Stimulated activated CD8-positive, alpha-beta memory T cell treated with anti-CD3 and anti-CD28 coated beads, Interleukin-4, amount 100 ng/mL, for 24 hours (primary cell): ENCODE results near the gene RFPL1.

Experiments used
- DNase-seq: peaks from one replicate; pipeline ENCODE4 v3.0.0-alpha.2; 2020; ENCODE audit warnings: low read depth

The RFPL1 gene

GRCh38 chr22:29443452-29443851 is 5.1 kb downstream of the RFPL1 start:
- DNase-seq, result no peak

- DNase-seq, result no peak
These were observed 5.7 kb downstream of the RFPL1 start for GRCh38 chr22:29443861-29444792.

- DNase-seq, result no peak
These were observed 7.1 kb downstream of the RFPL1 start for GRCh38 chr22:29445508-29445907.

GRCh38 chr22:29447906-29448305 is 9.5 kb downstream of the RFPL1 start:
- DNase-seq, result no peak

- DNase-seq, result no peak
These were observed 11.0 kb downstream of the RFPL1 start for GRCh38 chr22:29449296-29449875.

GRCh38 chr22:29450222-29450621 is 11.8 kb downstream of the RFPL1 start:
- DNase-seq, result no peak

GRCh38 chr22:29451863-29452262 is 13.5 kb downstream of the RFPL1 start:
- no peak for DNase-seq

- no peak for DNase-seq
These were observed 15.9 kb downstream of the RFPL1 start for GRCh38 chr22:29454276-29454675.

- DNase-seq, result no peak
These were observed 17.9 kb downstream of the RFPL1 start for GRCh38 chr22:29456211-29456671.

GRCh38 chr22:29457730-29458129 is 19.3 kb downstream of the RFPL1 start:
- no peak for DNase-seq

- DNase-seq, result no peak
These were observed 20.2 kb downstream of the RFPL1 start for GRCh38 chr22:29458551-29458950.

GRCh38 chr22:29459773-29460172 is 21.4 kb downstream of the RFPL1 start:
- DNase-seq, result no peak

- no peak for DNase-seq
These were observed 22.9 kb downstream of the RFPL1 start for GRCh38 chr22:29461263-29461662.

- no peak for DNase-seq
These were observed 25.2 kb downstream of the RFPL1 start for GRCh38 chr22:29463629-29464028.

- no peak for DNase-seq
These were observed 26.2 kb downstream of the RFPL1 start for GRCh38 chr22:29464581-29464980.

GRCh38 chr22:29469755-29470154 is 31.4 kb downstream of the RFPL1 start:
- DNase-seq, result no peak

- DNase-seq, result peak; percentile 60
These were observed 31.9 kb downstream of the RFPL1 start for GRCh38 chr22:29470159-29470855.

GRCh38 chr22:29473001-29473400 is 34.6 kb downstream of the RFPL1 start:
- no peak for DNase-seq

- DNase-seq, result no peak
These were observed 37.2 kb downstream of the RFPL1 start for GRCh38 chr22:29475550-29475949.

GRCh38 chr22:29476116-29476515 is 37.7 kb downstream of the RFPL1 start:
- DNase-seq, result no peak

GRCh38 chr22:29477723-29478318 is 39.4 kb downstream of the RFPL1 start:
- DNase-seq, result no peak
